Muscle of arm (tissue), 12 donors: Measurements from ENCODE around the gene PCBP3. TPM values are rescaled to one million over a fixed set of nuclear protein-coding genes. Genes with fewer than 3 reads are reported as not detected.
A peak's percentile ranks its signal among the peaks of the same experiment; 100 is the strongest.
"Not testable (repeated sequence)": the region's sequence is repeated elsewhere in the genome, so short reads cannot be mapped to it uniquely, and the experiment has no call there.

Experiments used
- DNase-seq: peaks from one replicate; pipeline ENCODE4 v3.0.0-alpha.2; 2013
- polyA plus RNA-seq, 12 donors: library from polyadenylated mRNA; unstranded; fragments of 120-200 nt; gene quantifications; one replicate each; pipeline ENCODE4 v1.2.1, GENCODE V29; 2013; ENCODE audit not compliant: insufficient read length in 12 of 12

PCBP3 gene
- polyA plus RNA-seq, 12 donors = 0.88 to 4.2 (median 1.3) TPM; not detected in 2

DNA sequence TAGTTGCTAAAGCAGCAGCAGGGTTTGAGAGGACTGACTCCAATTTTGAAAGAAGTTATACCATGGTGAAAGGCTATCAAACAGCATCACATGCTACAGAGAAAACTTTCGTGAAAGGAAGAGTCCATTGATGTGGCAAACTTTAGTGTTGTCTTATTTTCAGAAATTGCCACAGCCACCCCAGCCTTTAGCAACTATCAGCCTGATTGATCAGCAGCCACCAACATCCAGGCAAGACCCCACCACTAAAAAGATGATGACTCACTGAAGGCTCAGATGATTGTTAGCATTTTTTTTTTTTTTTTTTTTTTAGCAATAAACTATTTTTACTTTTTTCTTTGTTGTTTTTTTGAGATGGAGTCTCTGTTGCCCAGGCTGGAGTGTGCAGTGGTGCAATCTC lies 35.3 kb downstream of the PCBP3 start:
- not testable (repeated sequence) for DNase-seq

DNA sequence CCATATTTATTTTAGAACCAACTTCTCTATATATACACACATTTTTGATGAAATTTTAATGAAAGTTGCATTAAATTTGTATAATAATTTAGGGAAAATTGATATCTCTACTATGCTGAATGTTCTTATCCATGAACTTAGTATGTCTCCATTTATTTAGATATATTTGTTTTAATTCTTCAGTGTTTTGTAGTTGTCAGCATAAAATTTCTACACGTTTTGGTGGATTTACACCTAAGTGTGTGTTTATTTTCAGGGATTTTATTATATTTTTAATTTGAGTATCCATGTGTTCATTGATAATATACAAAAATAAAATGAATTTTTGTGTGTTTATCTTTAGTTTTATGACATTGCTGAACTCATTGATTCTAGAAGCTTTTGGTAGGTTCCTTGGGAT lies 36.7 kb downstream of the PCBP3 start:
- no peak for DNase-seq

DNA sequence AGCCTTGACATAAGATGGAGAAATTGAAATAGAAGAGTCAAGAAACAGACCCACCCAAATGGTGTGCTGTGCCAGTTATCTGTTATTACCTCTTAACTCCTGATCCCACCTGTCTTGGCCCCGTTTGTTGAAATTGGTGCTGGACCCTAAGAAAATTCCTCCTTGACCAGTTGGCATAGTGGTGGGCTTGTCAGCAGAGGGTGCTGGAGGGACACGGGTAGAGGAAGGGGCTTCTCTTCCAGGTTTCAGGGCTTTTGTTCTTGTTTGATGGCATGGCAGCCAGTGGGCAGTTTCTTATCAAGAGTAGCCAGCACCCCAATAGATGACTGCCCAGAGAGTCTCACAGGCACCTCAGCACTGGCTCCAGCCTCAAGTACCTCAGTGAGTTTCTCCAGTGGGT lies 51.6 kb downstream of the PCBP3 start:
- DNase-seq = no peak

DNA sequence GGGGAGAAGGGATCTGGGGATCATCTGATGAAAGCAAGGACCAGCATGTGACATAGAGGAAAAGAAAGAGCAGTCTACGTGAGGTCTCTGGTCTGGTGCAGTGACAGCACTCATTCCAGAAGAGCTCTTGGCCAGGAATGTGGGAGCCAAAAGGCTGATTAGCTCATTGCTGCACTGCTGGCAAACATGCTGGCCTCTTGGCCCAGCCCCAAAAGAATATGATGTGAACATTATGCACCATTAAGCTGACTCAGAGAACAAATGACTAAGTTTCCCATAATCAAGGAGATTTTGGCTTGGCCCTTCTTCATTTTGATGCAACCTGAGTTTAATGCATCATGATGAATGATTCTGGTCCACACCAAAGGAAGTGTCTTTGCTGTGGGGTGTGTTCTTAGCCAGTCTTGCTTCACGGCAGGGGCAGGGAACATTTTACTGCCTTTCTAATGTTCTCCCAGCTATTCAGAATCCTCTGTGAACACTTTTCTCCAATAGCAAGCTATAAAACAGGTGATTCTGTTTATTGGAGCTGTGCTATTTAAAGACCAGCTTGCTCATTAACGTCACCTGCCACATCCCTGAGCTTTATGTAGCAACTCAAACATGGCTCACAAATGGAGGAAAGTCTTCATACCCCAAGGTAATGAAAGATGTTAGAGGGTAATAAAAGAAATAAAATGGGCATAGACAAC lies 55.1 kb downstream of the PCBP3 start:
- peak; percentile 31 for DNase-seq

DNA sequence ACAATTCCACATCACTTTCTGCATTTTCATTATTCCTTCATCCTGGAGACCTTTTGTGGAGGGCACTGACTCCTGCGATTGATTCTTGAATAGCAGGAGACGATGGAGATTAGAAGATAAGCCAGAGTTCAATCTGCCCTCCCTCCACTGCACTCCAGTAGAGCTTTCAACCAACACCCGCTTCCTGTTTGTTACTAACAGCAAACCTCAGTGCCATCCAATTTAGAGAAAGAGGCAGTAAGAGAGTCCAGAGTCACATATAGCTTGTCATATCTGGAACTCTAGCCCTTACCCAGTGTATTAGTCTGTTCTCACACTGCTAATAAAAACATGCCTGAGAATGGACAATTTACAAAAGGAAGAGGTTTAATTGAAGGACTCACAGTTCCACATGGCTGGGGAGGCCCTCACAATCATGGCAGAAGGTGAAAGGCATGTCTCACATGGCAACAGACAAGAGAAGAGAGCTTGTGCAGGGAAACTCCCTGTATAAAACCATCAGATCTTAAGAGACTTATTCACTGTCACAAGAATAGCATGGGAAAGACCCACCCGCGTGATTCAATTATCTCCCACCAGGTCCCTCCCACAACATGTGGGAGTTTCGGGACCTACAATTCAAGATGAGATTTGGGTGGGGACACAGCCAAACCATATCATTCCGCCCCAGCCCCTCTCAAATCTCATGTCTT lies 55.9 kb downstream of the PCBP3 start:
- no peak for DNase-seq

DNA sequence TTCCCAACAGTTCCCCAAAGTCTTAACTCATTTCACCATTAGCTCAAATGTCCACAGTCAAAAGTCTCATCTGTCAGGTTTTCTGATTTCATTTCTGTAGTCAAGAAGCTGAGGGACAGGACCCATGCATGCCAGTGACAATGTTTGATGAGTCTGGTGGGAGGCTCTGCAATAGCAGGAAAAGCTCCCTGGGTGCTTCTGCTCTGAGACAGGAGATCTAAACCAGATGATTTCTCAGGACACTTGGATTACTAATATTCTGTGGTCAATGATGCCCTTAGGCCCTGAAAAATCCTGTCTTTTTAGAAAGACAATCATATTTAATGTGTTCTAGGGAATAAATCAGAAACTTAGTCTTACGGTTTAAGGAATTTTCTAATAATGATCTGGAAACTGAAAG lies 56.4 kb downstream of the PCBP3 start:
- DNase-seq = no peak

DNA sequence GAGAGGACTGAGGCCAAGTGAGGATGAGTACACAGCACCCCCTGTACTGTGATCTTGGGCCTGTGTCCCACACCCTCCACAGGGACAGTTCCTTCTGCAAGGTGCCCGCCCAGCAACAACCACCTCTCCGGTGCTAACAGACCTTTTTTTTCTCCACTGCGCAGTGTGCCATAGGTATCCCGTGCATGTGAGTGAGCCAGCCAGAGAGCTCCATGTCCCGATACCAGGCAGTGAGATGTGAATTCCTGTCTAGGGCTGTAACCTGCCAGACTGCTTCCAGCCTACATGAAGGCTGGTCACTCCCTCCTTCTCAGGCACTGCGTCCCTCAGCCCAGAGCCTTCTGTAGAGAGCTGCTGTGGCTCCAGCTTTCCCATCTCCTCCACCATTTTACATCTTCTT lies 56.9 kb downstream of the PCBP3 start:
- DNase-seq = no peak

DNA sequence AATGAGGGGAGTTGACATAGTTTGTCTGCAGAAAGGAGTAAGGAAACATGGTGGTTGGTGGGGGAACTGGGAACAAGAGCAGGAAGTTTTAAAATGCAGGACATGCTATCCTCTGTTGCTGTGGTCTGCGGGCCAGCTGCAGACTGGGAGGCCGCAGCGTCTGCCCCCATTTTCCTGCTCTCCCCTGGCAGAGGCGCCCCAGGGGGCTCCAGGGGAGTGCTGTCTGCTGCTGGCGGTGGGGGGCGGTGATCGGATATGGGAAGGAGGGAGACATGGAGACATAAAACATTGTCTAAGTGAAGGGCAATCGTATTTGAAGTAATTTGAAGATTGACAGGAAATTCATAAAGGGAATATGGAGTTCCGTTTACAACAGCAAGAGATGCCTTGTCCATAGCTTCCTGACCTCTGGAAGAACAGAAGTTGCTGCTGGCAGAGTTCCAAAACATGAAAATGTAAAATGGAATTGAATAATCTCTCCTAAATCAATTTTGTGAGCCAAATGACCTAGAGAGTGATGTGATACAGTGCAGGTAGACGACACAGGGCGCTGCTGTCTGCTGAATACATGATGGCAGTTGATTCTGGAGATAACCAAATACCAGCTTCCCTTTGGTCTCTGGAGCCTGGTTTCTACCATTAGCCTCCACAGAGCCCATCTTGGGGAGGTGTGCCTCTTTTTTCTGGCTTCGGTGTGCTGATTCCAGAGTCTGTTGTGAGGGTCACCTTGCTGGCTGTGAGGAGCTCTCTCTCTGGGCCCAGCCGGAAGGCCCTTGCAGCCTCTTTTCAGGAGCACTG lies 61.0 kb downstream of the PCBP3 start:
- DNase-seq = no peak

DNA sequence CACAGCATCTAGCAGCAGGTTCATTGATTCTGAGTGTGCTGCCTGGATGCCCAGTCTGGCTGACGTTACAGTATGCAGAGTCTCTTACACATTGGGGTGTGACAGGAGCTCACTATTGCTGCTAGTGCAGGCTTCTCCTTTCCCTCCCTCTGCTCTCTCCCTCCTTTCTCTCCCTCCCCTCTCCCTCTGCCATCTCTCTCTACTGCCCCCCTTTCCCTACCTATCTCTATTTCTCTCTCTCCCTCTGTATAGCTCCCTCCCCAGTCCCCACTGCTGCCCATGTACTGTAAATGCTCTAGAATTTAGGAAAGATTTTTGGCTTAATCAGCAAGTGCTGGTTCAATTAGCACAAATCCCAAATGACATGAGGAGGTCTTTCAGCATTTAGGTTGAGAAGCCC lies 62.8 kb downstream of the PCBP3 start:
- no peak for DNase-seq

DNA sequence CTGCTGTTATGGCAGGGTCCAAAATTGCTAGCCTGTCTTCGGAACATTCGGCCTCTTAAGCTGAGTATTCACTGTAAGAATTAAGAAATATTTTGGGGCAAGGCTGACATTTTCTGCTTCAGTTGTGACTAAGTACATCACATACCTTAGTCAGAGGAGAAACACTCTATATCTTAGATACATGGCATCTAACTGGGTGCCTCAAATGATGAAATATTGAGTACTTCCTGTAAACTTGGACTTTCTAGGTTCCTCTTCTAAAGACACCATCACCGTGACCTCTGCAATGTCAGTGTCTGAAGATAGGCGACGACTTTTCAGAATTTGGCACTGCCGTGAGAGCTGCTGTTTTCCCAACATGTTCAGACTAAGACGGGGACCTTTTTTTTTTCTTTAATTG lies 65.6 kb downstream of the PCBP3 start:
- no peak for DNase-seq

DNA sequence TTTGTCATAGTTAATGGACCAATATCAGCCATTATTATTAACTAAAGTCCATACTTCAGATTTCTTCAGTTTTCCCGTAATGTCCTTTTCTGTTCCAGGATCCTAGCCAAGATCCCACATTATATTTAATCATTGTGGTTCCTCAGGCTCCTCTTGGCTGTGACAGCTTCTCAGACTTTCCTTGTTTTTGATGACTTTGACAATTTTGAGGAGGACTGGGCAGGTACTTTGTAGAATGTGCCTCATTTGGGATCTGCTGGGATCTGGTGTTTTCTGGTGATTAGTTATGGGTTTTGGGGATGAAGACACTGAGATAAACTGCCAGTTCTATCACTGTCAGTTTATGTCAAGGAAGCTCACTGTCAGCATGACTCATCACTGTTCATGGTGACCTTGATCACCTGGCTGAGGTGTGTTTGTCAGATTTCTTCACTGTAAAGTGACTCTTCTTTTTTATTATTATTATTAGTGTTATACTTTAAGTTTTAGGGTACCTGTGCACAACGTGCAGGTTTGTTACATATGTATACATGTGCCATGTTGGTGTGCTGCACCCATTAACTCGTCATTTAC lies 66.3 kb downstream of the PCBP3 start:
- DNase-seq = no peak

DNA sequence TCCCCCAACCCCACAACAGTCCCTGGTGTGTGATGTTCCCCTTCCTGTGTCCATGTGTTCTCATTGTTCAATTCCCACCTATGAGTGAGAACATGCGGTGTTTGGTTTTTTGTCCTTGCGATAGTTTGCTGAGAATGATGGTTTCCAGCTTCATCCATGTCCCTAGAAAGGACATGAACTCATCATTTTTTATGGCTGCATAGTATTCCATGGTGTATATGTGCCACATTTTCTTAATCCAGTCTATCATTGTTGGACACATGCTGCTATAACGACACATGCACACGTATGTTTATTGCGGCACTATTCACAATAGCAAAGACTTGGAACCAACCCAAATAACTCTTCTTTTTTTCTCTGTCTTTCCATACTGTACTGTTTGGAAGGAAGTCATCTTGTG lies 66.8 kb downstream of the PCBP3 start:
- not testable (repeated sequence) for DNase-seq

DNA sequence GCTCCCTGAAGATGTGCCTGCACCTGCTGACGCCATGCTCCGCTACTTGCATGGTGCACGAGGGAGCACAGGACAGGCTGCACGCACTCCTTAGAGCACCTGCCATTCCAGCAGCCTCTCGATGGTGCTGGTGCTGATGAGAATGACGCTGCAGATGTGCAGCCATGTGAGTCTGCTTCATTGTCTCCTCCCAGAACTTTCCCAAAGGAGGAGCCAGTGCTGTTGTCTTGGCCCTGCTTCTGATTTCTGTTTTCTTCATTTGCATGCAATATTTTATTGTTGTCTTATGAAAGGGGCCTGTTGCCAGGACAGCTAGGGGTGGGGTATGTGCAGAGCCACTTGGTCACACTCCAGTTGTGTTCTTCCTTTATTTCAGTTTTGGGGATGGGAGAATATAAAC lies 70.1 kb downstream of the PCBP3 start:
- DNase-seq = no peak

DNA sequence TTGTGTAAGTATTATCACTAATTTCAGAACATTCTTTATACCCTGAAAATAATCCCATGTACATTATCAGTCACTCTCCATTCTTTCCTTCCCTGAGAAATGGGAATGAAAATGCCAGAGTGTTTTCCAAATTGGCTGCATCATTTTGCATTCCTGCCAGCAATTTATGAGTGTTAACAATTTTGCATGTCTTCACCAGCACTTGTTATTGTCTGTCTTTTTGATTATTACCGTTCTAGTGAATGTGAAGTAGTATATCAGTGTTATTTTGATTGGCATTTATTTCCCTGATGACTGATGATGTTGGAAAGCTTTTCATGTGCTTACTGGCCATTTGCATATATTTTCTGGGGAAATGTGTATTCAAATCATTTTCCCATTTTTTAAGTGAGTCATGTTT lies 71.9 kb downstream of the PCBP3 start:
- DNase-seq = no peak

DNA sequence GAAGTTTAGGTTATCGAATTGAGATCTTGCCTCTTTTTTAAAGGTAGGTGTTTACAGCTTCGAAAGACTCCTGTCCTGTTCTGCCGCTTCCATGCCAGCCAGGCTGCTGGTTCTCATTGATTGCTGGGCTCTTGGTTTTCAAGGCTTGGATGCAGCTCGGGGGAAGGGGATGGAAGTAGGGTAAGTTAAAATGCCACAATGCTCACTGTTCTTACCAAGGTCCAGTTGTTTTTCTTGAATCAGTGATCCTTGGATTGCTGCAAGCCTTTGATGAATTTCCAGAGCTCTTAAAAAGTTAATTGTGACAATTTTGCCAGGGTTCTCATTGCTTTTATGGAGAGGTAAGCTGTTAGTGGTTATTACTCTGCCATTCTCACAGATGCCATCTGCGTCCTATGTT lies 74.9 kb downstream of the PCBP3 start:
- no peak for DNase-seq

DNA sequence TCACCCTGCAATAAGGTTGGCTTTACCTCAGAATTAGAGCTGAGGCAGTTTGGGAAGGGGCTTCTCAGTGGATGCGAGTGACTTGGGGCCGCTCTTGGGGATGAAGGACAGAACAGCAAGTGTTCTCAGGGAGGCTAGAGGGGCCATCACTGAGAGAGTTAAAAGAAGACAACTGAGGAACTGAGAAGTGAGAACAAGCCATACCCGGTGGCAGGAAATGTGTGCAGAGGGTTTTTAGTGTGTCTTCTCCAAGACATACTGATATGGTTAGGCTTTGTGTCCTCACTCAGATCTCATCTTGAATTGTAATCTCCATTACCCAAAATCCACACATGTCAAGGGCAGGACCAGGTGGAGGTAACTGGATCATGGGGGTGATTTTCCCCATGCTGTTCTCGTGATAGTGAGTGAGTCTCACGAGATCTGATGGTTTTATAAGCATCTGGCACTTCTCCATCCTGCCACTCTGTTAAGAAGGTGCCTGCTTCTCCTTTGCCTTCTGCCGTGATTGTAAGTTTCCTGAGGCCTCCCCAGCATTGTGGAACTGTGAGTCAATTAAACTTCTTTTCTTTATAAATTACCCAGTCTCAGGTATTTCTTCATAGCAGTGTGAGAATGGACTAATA lies 75.8 kb downstream of the PCBP3 start:
- DNase-seq = no peak

DNA sequence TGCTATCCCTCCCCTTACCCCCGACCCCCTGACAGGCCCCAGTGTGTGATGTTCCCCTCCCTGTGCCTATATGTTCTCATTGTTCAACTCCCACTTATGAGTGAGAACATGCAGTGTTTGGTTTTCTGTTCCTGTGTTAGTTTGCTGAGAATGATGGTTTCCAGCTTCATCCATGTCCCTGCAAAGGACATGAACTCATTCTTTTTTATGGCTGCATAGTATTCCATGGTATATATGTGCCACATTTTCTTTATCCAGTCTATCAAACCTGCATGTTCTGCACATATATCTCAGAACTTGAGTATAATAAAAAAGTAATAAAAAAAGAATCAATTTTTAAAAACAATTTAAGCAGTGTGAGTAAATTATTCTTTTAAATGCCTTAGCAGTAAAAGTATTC lies 76.7 kb downstream of the PCBP3 start:
- DNase-seq = not testable (repeated sequence)

DNA sequence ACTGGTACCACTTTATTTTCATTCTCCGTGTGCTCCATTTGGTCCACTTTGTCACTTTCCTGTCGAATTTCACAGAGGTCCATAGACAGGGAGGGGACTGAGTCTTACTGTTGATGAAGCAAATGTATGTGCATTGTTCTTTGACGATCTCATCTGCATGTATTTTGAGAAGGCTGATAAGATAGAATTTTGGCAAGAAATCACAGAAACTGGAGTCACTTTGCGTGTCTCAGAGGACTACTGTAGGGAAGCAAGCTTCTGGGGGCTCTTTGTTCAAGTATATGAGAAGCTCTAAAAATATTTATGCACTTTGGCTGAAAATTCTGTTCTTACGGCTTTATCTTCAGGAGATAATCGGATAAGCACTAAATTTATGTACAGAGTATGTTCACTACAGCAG lies 78.1 kb downstream of the PCBP3 start:
- no peak for DNase-seq

DNA sequence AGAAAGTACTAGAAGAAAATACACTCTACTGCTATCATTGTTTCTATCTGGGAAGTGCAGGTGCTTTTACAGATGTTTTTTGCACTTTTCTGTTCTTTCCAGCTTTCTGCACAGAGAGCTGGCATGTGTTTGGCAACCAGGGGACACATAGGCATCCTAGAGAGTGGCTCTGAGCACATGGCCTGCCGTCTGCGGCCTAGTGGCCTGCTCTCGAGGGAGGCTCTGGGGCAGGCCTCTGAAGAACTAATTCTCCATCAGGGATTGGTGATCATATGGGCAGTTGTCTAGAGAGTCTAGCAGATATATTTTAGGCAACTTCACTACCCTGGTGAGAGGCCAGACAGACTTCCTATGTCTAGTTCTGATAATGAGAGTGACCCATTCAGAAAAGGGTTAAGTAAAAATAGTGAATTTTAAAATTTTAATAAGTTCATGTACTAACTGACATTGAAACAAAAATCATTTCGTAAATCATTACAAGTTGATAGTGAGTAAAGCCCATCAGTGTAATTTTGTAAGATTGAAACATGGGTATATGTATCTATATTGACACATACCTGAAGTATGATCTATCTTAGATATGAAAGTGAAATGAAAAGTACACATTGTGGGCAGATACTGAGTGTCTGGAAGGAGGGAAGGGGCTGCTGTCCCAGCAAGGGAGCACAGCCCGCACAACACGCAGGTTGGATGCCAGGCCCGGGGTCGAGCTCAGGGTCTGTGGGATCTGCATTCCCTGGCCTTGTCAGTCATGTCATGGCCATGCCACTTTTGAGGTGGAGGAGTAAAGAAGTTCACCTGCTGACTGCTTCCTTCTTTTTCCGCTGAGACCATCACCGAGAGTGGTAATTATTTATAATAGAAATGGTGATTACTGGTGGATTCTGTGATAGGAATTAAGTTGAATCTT lies 79.8 kb downstream of the PCBP3 start:
- DNase-seq = no peak

DNA sequence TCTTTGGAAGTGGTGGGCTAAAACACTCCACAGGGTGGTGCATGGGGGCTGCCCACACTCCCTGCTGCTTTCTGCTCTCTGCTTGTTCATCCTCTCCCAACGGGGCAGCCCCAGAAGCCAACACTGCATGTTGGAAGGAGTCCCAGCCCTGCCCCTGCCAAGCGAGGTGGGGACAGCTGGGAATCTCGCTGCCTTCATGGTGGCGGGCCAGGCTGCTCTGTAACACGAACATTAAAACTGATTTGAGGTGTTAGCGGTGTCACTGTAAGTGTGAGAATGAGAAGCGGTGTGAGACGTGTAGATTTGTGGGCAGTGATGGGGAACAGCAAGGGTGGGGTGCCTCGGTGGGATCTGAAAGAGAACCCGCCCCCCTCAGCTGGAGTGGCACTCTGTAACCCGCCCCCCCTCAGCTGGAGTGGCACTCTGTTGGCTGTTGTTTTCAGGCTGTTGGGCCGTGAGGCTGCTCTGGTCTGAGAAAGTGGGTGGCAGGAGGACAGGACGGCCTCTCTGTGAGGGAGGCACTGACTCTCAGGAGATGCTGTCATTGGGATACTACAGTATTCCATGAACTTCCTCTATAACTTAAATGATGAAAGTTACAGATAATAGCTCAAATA lies 80.9 kb downstream of the PCBP3 start:
- peak; percentile 40 for DNase-seq
